Ishikawa (cell line): Measurements from ENCODE around the gene ACAP2.

ENCODE experiments used
- CEBPB ChIP-seq: IDR thresholded peaks from 2 replicates; pipeline ENCODE4 v1.6.1; 2012
- CREB1 ChIP-seq: IDR thresholded peaks from 2 replicates; pipeline ENCODE4 v1.6.1; 2012; ENCODE audit warnings: low read depth
- EGR1 ChIP-seq: IDR thresholded peaks from 2 replicates; pipeline ENCODE4 v1.6.1; 2012
- EP300 ChIP-seq: IDR thresholded peaks from 2 replicates; pipeline ENCODE4 v1.6.1; 2012; ENCODE audit warnings: borderline replicate concordance
- FOXM1 ChIP-seq: IDR thresholded peaks from 2 replicates; pipeline ENCODE4 v1.6.1; 2012; ENCODE audit warnings: low read depth, borderline replicate concordance
- NFIC ChIP-seq: IDR thresholded peaks from 2 replicates; pipeline ENCODE4 v1.6.1; 2012
- RAD21 ChIP-seq: IDR thresholded peaks from 2 replicates; pipeline ENCODE4 v1.6.1; 2012; ENCODE audit warnings: low read depth
- TAF1 ChIP-seq: IDR thresholded peaks from 2 replicates; pipeline ENCODE4 v1.6.1; 2012; ENCODE audit warnings: low read depth, mild to moderate bottlenecking
- TCF12 ChIP-seq: IDR thresholded peaks from 2 replicates; pipeline ENCODE4 v1.6.1; 2012; ENCODE audit warnings: low read depth
- TEAD4 ChIP-seq: IDR thresholded peaks from 2 replicates; pipeline ENCODE4 v1.6.1; 2012
- YY1 ChIP-seq: IDR thresholded peaks from 2 replicates; pipeline ENCODE4 v1.6.1; 2012; ENCODE audit warnings: low read depth
- ZBTB7A ChIP-seq: IDR thresholded peaks from 2 replicates; pipeline ENCODE4 v1.6.1; 2012; ENCODE audit warnings: low read depth
- TF ChIP-seq, protein P1 (sequence below): IDR thresholded peaks from 2 replicates; pipeline ENCODE4 v1.6.1; 2012; ENCODE audit warnings: low read depth, mild to moderate bottlenecking
- TF ChIP-seq, protein P2 (sequence below): IDR thresholded peaks from 2 replicates; pipeline ENCODE4 v1.6.1; 2012
- TF ChIP-seq, protein P3 (sequence below): IDR thresholded peaks from 2 replicates; pipeline ENCODE4 v1.6.1; 2012

The ACAP2 gene

DNA sequence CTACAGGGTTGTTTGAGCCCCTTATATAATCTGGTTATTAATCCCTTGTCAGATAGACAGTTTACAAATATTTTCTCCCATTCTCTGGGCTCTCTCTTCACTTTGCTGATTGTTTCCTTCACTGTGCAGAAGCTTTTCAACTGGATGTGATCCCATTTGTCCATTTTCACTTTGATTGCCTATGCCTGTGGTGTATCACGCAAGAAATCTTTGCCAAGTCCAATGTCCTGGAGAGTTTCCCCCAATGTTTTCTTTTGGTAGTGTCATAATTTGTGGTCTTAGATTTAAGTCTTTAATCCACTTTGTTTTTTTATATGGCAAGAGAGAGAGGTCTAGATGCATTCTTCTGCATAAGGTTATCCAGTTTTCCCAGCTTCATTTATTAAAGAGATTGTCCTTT, 212.6 kb downstream of the ACAP2 start:
- TF ChIP-seq NFIC (no peak), TEAD4 (no peak), TCF12 (no peak), ZBTB7A (no peak), EP300 (no peak), FOXM1 (no peak), CREB1 (no peak), CEBPB (no peak), RAD21 (no peak), EGR1 (no peak), TAF1 (no peak), YY1 (no peak)
- TF ChIP-seq, protein P1, sequence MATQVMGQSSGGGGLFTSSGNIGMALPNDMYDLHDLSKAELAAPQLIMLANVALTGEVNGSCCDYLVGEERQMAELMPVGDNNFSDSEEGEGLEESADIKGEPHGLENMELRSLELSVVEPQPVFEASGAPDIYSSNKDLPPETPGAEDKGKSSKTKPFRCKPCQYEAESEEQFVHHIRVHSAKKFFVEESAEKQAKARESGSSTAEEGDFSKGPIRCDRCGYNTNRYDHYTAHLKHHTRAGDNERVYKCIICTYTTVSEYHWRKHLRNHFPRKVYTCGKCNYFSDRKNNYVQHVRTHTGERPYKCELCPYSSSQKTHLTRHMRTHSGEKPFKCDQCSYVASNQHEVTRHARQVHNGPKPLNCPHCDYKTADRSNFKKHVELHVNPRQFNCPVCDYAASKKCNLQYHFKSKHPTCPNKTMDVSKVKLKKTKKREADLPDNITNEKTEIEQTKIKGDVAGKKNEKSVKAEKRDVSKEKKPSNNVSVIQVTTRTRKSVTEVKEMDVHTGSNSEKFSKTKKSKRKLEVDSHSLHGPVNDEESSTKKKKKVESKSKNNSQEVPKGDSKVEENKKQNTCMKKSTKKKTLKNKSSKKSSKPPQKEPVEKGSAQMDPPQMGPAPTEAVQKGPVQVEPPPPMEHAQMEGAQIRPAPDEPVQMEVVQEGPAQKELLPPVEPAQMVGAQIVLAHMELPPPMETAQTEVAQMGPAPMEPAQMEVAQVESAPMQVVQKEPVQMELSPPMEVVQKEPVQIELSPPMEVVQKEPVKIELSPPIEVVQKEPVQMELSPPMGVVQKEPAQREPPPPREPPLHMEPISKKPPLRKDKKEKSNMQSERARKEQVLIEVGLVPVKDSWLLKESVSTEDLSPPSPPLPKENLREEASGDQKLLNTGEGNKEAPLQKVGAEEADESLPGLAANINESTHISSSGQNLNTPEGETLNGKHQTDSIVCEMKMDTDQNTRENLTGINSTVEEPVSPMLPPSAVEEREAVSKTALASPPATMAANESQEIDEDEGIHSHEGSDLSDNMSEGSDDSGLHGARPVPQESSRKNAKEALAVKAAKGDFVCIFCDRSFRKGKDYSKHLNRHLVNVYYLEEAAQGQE = no peak
- TF ChIP-seq, protein P2, sequence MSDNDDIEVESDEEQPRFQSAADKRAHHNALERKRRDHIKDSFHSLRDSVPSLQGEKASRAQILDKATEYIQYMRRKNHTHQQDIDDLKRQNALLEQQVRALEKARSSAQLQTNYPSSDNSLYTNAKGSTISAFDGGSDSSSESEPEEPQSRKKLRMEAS = no peak
- TF ChIP-seq, protein P3, sequence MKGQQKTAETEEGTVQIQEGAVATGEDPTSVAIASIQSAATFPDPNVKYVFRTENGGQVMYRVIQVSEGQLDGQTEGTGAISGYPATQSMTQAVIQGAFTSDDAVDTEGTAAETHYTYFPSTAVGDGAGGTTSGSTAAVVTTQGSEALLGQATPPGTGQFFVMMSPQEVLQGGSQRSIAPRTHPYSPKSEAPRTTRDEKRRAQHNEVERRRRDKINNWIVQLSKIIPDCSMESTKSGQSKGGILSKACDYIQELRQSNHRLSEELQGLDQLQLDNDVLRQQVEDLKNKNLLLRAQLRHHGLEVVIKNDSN = no peak

DNA sequence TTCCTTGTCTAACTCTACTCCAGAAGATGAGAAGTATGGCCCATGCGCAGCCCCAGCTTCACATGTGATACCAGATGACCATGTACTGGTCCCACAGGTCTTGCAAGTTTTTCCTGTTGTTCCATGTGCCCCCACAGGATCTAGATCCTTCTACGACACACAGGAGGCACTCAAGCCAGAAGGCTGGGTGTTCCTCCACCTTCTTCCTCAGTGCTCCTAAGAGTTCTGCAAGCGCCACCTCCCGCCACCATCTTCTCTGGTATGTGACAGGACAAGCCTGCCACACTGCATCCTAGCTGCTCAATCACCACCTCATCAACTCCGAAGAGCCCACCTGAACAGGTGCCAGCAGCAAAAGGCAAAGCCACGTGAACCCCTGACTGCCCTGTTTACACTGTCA, 214.9 kb downstream of the ACAP2 start:
- no peak for TF ChIP-seq EGR1
- no peak for TF ChIP-seq CEBPB
- TF ChIP-seq, protein P2 = peak; percentile 77

DNA sequence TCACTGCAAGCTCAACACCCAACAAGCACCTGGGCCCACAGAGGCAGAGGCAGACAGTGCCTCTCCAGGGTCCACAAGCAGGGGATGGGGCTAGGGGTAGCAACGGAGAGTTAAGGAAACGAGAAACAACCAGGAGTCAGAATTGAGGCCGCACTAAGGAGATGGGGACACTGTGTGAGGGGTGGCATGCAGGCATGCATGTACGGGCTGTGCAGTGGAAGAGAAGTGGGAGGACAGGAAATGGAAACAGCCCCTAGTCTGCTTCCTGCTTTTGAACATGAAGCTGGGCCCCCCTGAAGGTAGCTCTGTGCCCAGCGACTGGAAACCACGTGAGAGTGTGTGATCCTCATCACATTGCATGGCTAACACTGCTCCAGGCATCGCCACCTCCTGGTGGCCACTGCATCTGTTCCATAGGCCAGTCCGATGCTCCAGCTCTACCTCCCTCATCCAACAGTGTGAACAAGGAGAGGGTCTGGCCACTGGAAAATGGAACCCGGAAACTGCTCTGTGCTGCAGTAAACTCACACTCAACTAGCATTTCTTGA, 215.8 kb downstream of the ACAP2 start:
- TF ChIP-seq NFIC = no peak
- peak; percentile 47 for TF ChIP-seq RAD21
- TF ChIP-seq TCF12 = no peak
- no peak for TF ChIP-seq EGR1
- no peak for TF ChIP-seq CEBPB

DNA sequence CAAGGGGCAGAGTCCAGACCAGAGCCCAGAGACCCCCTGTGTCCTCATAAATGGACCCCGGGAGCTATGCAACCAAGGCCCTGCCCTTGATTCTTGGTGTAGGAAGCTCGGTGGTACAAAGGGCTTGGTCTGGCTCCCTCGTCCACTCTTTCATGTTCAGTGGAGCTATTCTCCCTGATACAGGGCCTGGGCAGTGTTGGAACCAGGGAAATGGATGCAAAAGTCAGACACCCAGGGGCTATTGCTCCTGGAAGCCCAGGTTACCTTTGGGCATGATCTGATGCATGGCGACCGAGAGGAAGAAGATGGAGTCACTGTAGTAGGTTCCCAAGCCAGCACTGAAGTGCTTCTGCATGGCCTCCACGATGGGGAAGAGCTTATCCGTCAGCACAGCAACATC, 216.4 kb downstream of the ACAP2 start:
- TF ChIP-seq RAD21 = no peak
- TF ChIP-seq, protein P1 = no peak
- TF ChIP-seq, protein P2 = no peak
- no peak for TF ChIP-seq EGR1
- no peak for TF ChIP-seq YY1
- no peak for TF ChIP-seq NFIC
- no peak for TF ChIP-seq CREB1
- no peak for TF ChIP-seq CEBPB
- no peak for TF ChIP-seq ZBTB7A
- no peak for TF ChIP-seq EP300
- no peak for TF ChIP-seq TEAD4
- TF ChIP-seq, protein P3 = no peak
- TF ChIP-seq TCF12 = no peak
- TF ChIP-seq FOXM1 = no peak
- TF ChIP-seq TAF1 = no peak

DNA sequence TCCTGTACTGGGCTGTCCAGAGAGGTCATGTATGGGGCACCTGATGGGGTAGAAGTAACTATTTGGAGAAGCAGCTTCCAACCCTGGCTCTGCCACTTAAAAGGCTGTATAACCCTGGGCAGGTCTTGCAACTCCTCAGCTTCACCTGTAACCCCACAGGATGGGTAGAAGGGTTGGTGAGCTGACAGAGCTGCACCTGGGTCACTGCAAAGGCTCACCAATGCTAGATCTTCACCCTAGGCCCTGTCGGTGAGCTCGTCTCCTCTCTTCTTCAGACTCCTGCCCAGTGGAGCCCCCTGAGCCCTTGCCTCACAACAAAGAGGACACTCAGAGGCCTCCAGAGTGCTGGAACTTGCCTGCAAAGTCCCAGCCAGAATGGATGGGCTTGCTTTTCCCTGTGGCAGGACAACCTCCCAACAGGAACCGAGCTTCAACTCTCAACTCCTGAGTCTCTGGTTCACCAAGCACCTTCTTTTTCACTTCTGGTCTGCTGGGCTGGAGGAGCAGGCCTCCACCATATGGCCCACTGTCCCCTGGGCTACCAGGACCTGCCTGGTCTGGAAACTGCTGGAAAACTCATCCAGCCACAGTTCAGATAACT, 217.7 kb downstream of the ACAP2 start:
- TF ChIP-seq, protein P2 = no peak
- no peak for TF ChIP-seq EGR1
- no peak for TF ChIP-seq FOXM1
- TF ChIP-seq NFIC = no peak
- TF ChIP-seq CREB1 = no peak
- TF ChIP-seq ZBTB7A = no peak
- TF ChIP-seq YY1 = no peak
- TF ChIP-seq, protein P3 = no peak
- TF ChIP-seq CEBPB = no peak
- no peak for TF ChIP-seq RAD21
- no peak for TF ChIP-seq EP300
- no peak for TF ChIP-seq TCF12
- no peak for TF ChIP-seq TAF1
- TF ChIP-seq, protein P1 = no peak
- no peak for TF ChIP-seq TEAD4
